ENCODE data around the gene FA2H.

The FA2H gene

DNA sequence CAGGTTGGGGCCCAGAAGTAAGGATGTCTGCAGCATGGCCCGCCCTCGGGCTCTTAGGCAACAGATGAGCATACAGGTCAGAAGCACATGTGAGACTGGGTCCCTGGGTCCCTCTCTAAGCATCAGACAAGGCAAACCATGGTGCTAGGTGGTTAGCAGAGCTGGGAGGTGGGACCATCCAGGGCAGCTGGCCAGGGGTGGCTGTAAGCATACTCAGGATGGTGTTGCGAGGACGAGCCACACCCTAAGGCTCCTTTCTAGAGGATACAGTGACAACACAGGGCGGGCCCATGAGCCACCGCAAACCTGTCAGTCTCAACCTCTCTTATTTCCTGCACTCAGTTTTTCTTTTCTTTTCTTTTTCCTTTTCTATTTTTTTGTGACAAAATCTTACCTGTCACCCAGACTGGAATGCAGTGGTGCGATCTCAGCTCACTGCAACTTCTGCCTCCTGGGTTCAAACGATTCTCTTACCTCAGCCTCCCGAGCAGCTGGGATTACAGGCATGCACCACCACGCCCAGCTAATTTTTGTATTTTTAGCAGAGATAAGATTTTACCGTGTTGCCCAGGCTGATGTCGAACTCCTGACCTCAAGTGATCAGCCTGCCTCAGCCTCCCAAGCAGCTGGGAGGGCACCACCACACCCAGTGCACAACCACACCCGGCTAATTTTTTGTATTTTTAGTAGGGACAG is 3.6 kb downstream of the FA2H start:
- in situ Hi-C loops (cut with HindIII; ENCODE audit: low sequenced_read_pairs): no loop called here

DNA sequence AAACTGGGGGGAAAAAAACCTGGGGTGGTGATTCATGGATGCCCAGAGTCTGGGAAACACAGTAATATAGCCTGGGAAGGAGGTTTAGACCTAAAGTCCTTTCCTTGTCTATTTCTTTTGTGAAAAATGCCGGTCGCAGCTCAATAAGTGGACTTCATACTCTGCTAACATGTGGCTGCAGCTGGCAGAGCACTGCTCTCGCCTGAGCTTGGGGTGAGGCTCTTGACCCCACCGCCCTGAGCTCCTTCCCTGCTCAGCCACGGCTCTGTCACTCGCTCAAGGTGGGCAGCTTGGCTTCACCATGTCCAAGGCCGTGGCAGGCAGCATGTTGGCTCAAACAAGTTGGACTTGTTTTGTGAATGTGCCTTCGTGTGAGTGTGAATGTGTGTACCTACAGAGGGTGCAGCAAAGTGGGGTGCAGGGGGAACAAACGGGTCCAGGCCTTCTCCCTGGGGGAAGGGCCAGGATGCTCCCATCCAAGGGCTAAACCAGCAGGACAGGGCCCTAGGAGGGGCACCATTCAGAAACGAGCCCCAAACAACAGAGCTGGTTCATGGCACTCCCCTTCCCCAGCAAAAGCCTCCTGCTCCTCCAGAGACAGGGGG is 4.9 kb downstream of the FA2H start:
- in situ Hi-C loops (cut with HindIII; ENCODE audit: low sequenced_read_pairs): no loop called here

DNA sequence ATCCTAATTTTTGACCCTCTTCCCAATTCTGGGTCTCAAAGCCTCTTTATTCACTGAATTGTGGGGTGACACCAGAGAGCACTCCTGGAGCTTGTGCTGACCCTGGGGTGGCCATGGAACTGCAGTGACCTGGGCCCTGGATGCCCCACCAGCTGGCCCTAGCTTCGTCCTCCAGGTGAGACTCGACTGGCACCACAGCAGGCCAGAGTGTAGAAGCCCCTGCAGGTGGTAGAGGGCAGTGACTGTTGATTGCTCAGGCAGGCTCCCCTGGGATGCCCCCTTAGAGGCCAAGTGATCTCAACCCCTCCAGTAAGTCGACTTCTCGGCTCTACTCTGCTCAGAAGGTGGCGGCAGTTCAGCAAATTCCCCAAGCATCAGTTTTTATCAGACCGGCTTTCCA is 6.4 kb downstream of the FA2H start:
- in situ Hi-C loops (cut with HindIII; ENCODE audit: low sequenced_read_pairs): no loop called here

DNA sequence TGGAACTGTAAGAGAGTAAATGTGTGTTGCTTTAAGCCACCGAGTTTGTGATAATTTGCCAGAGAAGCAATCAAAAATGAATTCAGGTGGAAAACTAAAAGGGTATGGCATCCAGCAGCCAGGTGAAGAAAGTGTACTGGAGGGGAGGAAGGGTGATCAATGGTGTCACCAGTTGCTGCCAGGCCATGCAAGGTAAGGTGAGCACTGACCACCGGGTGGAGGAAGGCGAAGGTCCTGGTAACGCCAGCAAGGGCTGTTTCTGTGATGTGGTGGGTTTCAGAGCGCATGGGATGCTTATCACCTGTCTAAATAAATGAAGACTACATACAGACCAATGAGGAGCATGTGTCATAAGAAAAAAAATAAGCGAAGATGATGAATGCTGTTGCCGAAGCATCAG is 6.9 kb downstream of the FA2H start:
- in situ Hi-C loops (cut with HindIII; ENCODE audit: low sequenced_read_pairs): no loop called here

DNA sequence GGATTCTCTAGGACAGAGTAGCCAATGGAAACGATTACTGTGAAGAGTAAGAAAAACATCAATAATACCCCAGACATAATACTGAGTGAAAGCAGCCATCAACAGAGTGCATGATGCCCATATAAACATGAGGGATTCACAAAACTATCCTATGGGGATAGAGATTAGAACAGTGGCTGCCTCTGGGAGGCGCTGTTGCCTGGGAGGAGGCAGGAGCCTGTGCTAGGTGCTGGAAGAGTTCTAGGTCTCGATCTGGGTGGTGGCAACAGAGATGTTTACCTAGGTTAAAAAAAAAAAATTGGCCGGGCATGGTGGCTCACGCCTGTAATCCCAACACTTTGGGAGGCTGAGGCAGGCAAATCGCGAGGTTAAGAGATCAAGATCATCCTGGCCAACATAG is 7.9 kb downstream of the FA2H start:
- in situ Hi-C loops (cut with HindIII; ENCODE audit: low sequenced_read_pairs): no loop called here

DNA sequence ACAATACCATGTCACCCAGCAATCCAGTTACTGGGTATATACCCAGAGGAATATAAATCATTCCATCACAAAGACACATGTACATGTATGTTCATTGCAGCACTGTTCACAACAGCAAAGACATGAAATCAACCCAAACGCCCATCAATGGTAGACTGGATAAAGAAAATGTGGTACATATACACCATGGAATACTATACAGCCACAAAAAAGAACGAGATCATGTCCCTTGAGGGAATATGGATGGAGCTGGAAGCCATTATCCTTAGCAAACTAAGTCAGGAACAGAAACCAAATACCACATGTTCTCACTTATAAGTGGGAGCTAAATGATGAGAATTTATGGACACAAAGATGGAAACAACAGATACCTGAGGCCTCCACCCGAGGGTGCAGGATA is 10.4 kb downstream of the FA2H start:
- in situ Hi-C loops (cut with HindIII; ENCODE audit: low sequenced_read_pairs): loop anchor here (5.0 kb wide), 2 partner anchors 53 to 88 kb away; no protein-coding TSS in a partner anchor

DNA sequence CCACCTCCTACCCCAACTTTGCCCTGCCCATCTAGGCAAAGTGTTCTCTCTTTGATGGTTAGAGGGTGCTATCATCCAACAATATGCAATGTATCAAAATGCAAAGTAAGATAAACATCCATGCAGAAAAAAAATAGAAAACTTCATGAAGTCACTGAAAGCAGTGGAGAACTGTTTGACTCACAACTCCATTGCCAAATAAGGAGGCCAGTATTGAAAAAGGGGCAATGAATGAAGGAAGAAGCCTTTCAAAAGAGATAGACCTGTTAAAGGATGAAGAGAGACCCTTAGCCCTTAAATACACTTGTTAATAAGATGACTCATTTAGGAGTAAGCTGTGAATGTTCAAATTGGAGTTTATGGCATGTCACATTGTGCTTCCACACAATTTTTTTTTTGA is 13.0 kb downstream of the FA2H start:
- in situ Hi-C loops (cut with HindIII; ENCODE audit: low sequenced_read_pairs): loop anchor here (5.0 kb wide), 2 partner anchors 56 to 91 kb away; no protein-coding TSS in a partner anchor

DNA sequence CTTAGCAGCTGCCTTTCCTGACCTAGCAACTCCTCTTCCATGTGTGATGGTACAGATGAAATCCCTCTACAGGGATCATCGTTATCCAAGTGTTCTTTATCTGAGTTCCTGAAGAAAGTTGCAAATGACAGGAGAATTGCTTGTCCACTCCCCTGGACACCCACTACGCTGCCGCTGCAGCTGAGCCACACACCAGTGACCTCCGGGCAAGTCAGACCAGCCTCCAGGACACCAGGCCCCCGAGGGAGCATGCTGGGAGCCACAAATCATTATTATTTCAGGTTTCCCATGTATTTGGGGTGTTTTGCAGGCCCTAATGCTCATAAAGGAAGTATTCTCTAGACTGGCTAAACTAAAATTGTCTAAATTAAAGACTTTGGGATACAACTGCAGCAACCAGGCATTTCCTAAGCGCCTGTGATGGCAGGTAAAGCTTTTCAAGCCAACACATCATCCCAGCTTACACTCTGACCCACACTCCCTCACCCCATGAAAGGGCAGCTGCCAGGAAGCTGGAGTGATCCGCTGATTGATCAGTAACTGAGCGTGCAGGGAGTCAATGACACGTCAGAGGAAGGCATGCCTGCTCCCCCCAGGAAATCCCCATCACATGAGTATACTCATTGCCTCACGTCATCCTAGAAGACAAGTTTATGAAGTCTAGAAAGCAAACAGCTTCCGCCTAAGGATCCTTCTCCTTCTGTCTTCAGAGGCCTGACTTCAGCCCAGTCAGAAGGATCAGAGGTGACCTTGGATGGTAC is 14.4 kb downstream of the FA2H start:
- in situ Hi-C loops (cut with HindIII; ENCODE audit: low sequenced_read_pairs): loop anchor here (5.0 kb wide), 2 partner anchors 57 to 92 kb away; no protein-coding TSS in a partner anchor

DNA sequence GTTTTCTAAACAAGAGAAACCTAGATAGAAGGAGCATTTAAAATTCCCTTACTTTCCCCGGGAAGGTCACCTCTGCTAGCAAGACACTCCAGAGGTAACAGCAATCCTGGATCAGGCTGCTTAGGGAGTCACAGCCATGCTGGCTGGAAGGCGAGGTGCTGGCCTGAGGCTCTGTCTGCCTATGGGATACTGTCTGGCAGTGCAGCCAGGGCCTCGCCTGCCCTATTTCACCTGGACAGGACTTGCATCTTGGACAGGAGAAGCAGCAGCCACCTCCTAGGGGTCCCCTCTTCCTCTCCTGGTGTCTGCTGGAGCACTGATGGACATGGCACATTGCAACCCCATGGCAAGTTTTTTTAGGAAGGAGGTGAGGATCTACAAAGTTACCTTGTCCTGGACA is 15.1 kb downstream of the FA2H start:
- in situ Hi-C loops (cut with HindIII; ENCODE audit: low sequenced_read_pairs): no loop called here

DNA sequence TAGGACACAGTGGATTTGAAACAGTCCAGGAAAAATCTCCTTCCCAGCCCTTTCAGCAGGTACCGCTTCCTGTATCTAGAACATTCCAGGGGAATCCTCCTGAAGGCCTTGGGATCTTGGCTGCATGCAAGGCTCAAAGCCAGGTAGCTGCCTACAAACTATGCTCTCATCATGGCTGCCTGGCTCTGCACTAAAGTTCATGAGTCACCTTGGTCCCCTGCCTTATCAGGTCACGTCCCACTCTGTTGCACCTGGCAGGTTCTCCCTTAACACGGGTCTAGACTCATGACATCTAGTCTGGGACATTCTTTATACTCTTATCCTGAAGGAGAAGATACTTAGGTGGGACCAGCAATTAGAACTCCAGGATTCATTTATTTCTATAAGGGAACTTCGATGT is 15.8 kb downstream of the FA2H start:
- in situ Hi-C loops (cut with HindIII; ENCODE audit: low sequenced_read_pairs): no loop called here

DNA sequence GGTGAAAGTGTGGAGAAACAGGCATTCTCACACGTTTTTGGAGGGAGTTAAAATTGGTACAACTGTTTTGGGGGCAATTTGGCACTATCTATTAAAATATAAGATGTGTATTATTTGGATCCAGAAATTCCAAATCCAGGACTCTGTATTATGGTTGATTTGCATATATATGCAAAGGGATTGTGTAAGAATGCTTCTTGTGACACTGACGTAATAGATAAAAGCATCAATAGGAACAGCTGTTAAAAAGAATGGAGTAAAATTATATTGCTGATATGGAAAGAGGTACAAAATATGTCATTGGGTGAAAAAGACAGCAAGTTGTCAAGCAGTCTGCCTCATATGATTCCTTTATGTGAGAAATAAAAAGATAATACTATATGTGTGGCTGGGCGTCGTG is 17.3 kb downstream of the FA2H start:
- in situ Hi-C loops (cut with HindIII; ENCODE audit: low sequenced_read_pairs): no loop called here

DNA sequence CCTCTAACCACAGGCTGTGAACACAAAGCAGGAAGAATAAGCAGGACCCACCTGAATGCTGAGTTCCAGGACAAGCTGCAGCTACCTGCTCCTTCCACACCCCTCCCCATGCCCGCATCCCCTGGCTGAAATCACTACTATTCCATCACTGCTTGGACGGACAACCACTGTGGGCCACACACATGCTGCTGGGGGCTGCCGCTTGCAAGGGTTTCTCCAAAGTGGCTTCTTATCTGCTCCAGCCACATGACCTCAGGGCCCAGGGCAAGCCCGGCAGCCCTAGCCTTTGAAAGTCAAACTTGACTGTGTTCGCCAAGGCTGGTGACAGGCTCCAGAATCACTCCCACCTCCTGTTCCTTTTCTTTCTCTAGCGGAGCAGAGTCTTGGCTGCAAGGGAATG is 18.4 kb downstream of the FA2H start:
- in situ Hi-C loops (cut with HindIII; ENCODE audit: low sequenced_read_pairs): no loop called here

DNA sequence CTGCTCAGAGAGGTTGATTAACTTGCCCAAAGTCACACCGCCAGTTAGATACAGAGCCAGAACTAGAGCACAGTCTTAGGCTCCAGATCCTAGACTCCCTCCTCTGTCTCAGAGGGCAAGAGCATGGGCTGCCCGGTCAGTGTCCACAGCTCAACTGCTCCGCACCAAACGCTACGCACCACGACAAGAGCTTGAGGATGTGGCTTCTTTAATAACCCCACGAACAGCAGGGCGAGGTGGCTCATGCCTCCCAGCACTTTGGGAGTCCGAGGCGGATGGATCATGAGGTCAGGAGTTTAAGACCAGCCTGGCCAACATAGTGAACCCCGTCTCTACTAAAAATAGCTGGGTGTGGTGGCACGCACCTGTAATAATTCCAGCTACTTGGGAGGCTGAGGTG is 21.4 kb downstream of the FA2H start:
- in situ Hi-C loops (cut with HindIII; ENCODE audit: low sequenced_read_pairs): no loop called here

DNA sequence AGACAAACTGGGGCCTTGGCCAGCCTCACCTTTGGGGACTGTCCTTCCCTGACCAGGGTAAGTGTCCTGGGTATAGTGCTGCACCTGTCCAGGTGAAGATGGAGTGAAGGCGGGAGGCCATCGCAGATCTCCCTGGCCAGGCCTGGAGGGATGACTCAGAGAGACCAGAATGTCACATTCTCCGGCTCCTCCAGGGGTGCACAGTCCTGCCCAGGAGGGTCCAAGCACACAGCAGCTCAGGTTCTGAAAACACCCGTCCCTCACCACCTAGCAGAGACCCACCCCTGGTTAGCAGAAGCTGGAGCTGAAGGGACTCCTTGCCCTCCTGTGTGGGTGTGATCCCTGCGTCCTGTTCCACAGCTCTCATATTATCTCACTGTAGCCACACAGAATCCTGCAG is 21.9 kb downstream of the FA2H start:
- in situ Hi-C loops (cut with HindIII; ENCODE audit: low sequenced_read_pairs): no loop called here

DNA sequence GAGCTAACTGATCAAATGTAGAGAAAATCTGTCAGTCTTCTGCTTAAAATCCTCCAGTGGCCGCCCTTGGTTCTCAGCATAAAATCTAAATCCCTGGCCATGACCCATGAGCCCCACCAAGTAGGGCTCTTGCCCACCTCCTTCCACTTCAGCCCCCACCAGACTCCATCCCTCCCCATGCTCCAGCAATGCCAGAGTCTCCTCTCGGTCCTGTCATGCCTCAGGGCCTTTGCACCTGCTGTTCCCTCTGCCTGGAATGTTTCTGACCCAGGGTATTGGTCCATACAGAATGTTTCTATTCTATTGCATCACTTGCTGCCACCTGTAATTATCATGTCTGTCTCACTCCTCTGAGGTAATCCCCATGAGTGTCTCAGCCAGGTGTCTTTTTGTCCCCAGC is 22.4 kb downstream of the FA2H start:
- in situ Hi-C loops (cut with HindIII; ENCODE audit: low sequenced_read_pairs): no loop called here

DNA sequence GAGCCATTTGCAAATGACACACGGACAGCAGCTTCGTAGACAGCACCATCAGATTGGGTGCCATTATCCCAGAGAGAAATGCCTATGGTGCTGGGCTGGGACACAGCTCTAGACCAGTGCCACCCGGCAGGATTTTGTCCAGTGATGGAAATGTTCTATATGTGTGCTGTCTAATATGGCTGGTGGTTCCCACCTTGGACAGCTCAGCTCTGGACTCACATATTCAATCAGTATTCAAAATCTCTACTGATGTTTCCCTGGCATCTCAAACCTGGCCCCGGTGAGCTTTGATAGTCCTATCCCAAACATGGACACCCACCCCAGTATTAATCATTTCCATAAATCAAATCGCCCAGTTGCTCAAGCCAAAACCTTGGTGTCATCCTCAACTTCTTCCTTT is 23.0 kb downstream of the FA2H start:
- in situ Hi-C loops (cut with HindIII; ENCODE audit: low sequenced_read_pairs): no loop called here

DNA sequence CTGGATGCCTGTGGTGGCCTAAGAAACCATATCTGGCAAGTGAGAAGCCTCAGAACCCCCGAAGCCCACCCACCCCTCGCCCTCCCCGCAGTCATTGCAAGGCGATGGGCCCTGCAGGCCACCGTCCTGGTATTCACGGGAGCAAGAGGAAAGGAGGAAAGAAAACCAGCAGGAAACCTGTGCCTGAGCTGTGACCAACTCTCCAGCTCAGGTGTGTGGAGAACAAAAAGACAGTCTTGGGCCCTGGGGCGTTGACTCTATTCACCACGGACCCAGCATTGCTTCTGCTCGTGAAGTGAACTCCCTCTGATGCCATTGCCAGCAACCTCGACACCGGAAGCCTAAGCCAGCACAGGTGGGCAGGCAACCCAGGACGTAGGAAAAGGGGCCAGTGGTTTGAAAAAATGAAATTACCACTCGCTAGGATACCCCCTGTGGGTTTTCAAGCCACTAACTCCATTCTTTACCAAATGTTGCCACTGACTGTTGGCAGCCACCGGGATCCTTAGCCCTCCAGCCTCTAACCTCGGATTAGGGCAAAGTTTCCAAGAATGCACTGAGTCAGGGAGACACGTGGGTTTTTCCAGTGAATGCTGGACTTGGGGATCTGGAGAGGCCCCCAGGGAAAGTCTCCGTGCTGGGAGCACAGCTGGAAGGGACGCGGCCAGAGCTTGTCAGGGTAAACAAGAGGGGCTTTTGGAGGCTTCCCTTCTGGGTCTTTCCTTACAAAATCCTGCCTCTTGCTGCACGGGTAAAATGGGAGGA is 25.1 kb downstream of the FA2H start:
- in situ Hi-C loops (cut with HindIII; ENCODE audit: low sequenced_read_pairs): no loop called here

DNA sequence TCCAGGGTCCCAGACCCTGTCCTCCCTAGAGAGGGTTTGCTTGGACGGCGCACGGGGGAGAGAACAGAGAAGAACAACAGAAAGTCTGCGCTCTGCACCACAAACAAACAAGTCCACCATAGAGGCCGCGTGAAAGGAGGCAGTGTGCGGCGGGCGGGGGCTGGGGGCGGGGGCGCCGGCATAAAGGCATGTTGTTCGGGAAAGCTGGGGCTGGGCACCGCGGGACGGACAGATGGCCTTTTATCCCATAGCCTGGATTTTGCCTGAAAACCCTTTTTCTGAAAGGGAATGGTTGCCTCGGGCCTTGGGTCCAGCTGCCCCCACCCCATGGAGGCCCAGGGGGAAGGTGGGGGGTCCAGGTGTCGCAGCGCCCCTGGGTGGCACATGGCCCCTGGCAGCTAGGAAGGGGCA is 26.0 kb downstream of the FA2H start:
- in situ Hi-C loops (cut with HindIII; ENCODE audit: low sequenced_read_pairs): no loop called here

DNA sequence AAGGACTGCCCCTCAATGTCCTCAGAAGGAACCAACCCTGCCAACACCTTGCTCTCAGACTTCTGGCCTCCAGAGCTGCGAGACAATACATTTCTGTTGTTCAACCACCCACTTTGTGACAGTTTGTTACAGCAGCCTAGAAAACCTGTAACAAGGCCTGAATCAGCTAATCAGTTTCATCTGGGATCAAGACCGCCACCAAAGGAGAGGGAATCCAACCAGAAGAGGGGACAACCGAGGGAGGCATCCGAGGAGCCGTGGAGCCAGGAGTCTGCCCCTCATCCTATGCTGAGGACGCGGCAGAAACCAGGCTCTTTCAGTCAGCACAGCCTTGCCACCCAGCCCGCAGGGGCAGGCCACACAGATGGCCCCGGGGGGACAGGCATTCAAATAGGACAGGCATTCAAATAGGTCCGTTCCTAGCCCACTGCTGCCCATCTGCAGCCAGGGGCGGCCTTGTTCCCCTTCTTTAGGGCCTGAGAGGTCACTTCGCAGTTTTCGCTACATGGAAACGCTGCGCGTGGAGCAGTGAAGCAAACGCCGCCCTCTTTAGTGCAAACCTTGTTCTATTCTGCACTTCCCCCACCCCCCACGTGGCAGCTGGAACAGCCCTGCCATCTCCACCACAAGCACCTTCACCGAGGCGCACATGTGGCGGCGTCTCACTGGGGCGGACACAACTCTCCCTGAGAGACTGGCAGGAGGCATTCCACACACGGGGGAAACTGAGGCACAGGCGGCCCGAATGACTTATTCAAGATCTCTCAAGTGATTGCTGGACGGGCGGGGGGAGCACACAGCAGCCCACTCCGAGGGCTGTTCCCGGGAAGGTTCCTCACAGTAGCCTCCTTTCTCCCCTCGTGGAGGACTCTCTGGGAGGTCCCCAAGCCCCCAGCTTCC is 26.7 kb downstream of the FA2H start:
- in situ Hi-C loops (cut with HindIII; ENCODE audit: low sequenced_read_pairs): no loop called here

DNA sequence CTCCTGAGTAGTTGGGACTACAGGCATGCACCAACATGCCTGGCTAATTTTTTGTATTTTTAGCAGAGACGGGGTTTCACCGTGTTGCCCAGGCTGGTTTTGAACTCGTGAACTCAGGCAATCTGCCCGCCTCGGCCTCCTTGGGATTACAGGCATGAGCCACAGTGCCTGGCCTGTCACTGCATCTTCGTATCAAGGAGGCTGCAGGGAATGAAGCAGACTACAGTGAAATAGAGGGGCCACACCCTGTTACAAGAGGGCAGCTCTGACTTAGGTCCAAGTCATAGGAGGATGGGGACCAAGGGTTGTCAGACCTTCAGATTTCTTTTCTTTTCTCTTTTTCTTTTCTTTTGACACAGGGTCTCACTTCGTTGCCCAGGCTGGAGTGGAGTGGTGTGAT is 28.7 kb downstream of the FA2H start:
- in situ Hi-C loops (cut with HindIII; ENCODE audit: low sequenced_read_pairs): no loop called here
